HepG2 (cell line): ENCODE measurements around the gene MARCO. TPM values are rescaled to one million over a fixed set of nuclear protein-coding genes. Genes with fewer than 3 reads are reported as not detected.
A peak's percentile ranks its signal among the peaks of the same experiment; 100 is the strongest.

Experiments
- AHR ChIP-seq: IDR thresholded peaks from 2 replicates; pipeline ENCODE4 v1.6.1; 2018; ENCODE audit warnings: missing genetic modification reagents, missing compliant biosample characterization
- CHD2 ChIP-seq: IDR thresholded peaks from 2 replicates; pipeline ENCODE4 v1.6.1; 2011; ENCODE audit warnings: low read depth, low read length, improper control_type of control experiment
- HNRNPK ChIP-seq: fragments of 200-400 bp; formaldehyde crosslinking; IDR thresholded peaks from 2 replicates; pipeline ENCODE4 v1.6.1; 2018; ENCODE audit warnings: low read length, low read depth, moderate library complexity, mild to moderate bottlenecking; ENCODE audit not compliant: poor library complexity, severe bottlenecking
- KDM3A ChIP-seq: IDR thresholded peaks from 2 replicates; pipeline ENCODE4 v1.6.1; 2018; ENCODE audit warnings: low read depth, missing compliant biosample characterization
- KLF16 ChIP-seq, 2 experiments: sonication (generic) in 1 of 2; formaldehyde crosslinking in 1 of 2; IDR thresholded peaks; 2 replicates each; pipeline versions ENCODE4 v1.6.1 to v1.8.0; 2016 to 2023; ENCODE audit warnings: missing genetic modification reagents in 2 of 2, missing compliant biosample characterization in 1 of 2
- PATZ1 ChIP-seq: sonication (generic); formaldehyde crosslinking; IDR thresholded peaks from 2 replicates; pipeline ENCODE4 v1.4.0; 2020; ENCODE audit warnings: missing genetic modification reagents
- REST ChIP-seq, 2 experiments: IDR thresholded peaks; 2 replicates each; pipeline ENCODE4 v1.6.1; 2011 to 2012; ENCODE audit warnings: low read length in 2 of 2, borderline replicate concordance in 1 of 2, low read depth in 1 of 2, mild to moderate bottlenecking in 1 of 2, moderate library complexity in 1 of 2
- SALL1 ChIP-seq: sonication (generic); formaldehyde crosslinking; IDR thresholded peaks from 2 replicates; pipeline ENCODE4 v1.8.0; 2022; ENCODE audit warnings: mild to moderate bottlenecking, missing genetic modification reagents
- TIGD3 ChIP-seq: sonication (generic); formaldehyde crosslinking; IDR thresholded peaks from 2 replicates; pipeline ENCODE4 v1.5.1; 2020; ENCODE audit warnings: mild to moderate bottlenecking, missing genetic modification reagents, borderline replicate concordance
- ZFP91 ChIP-seq: sonication (generic); formaldehyde crosslinking; IDR thresholded peaks from 2 replicates; pipeline ENCODE4 v1.9.0; 2022; ENCODE audit warnings: missing genetic modification reagents, mild to moderate bottlenecking, borderline replicate concordance
- ZNF350 ChIP-seq: sonication (generic); formaldehyde crosslinking; IDR thresholded peaks from 2 replicates; pipeline ENCODE4 v1.4.0; 2020; ENCODE audit warnings: mild to moderate bottlenecking, low read depth, missing genetic modification reagents, borderline replicate concordance
- ZNF574 ChIP-seq: sonication (generic); formaldehyde crosslinking; IDR thresholded peaks from 2 replicates; pipeline ENCODE4 v1.4.0; 2020; ENCODE audit warnings: missing genetic modification reagents
- ZNF782 ChIP-seq: sonication (generic); formaldehyde crosslinking; IDR thresholded peaks from 2 replicates; pipeline ENCODE4 v1.4.0; 2020; ENCODE audit warnings: missing genetic modification reagents, mild to moderate bottlenecking, borderline replicate concordance
- polyA plus RNA-seq, 8 experiments: library from polyadenylated mRNA; depleted of rRNA in 3 of 8; stranded (reverse) in 7 of 8; unstranded in 1 of 8; fragments of >200 nt; fragmentation: Illumina TruSeq in 4 of 8; extraction: Trizol in 4 of 8; gene quantifications; 2 replicates each; pipeline versions ENCODE4 v1.2.1 to v1.2.3, GENCODE V29; 2011 to 2016; ENCODE audit warnings: low read depth in 4 of 8, missing spikeins in 1 of 8, mixed read lengths in 1 of 8; ENCODE audit not compliant: insufficient read depth in 1 of 8
- total RNA-seq, 5 experiments: library from RNA; depleted of rRNA; stranded (reverse); fragments of >200 nt; fragmentation: Illumina TruSeq; extraction: Trizol; gene quantifications; 2 replicates each; pipeline ENCODE4 v1.2.3, GENCODE V29; 2016; ENCODE audit warnings: low read depth in 1 of 5

The MARCO gene
- total and polyA plus RNA-seq, 2 of the 13 experiments (the other 11 are each of a cell fraction or from before 2014, with no cell fraction given): not detected

- 0 out of 2 replicates have a peak, but pooled peaks have one; percentile 29 for TF ChIP-seq PATZ1 (CRISPR knock-in tag)
- TF ChIP-seq ZFP91 (CRISPR knock-in tag): peak; percentile 42; the same call in 1 of the 2 replicates
- no peak for TF ChIP-seq KLF16 (CRISPR knock-in tag; IDR thresholded peaks at IDR 0.05)
- TF ChIP-seq KDM3A (CRISPR knock-in tag): peak; percentile 61; the same call in 1 of the 2 replicates
- TF ChIP-seq REST (IDR thresholded peaks at IDR 0.05; ENCODE audit: borderline replicate concordance in 1 of 2, low read depth in 1 of 2, low read length in 2 of 2): no peak
- no peak for TF ChIP-seq HNRNPK
- TF ChIP-seq SALL1: peak; percentile 37; the same call in 1 of the 2 replicates
- no peak for TF ChIP-seq TIGD3 (CRISPR knock-in tag)
- peak; percentile 31; the same call in 1 of the 2 replicates for TF ChIP-seq ZNF350
- 0 out of 2 replicates have a peak, but pooled peaks have one; percentile 28 for TF ChIP-seq ZNF782 (CRISPR knock-in tag)
- TF ChIP-seq AHR (CRISPR knock-in tag): no peak
- no peak for TF ChIP-seq CHD2
- peak; percentile 32; the same call in 1 of the 2 replicates for TF ChIP-seq ZNF574 (CRISPR knock-in tag)
These were observed 69.3 kb downstream of the MARCO start (continued) for GRCh38 chr2:119011162-119011909.
